GM12801 (cell line): ENCODE data around the gene AXIN2.

Experiments
- TF ChIP-seq, protein P1 (sequence below): IDR thresholded peaks from one replicate; pipeline ENCODE4 v1.5.1; 2011; ENCODE audit warnings: control low read depth; ENCODE audit not compliant: insufficient read length; ENCODE audit errors: extremely low read depth

AXIN2 gene, protein sequence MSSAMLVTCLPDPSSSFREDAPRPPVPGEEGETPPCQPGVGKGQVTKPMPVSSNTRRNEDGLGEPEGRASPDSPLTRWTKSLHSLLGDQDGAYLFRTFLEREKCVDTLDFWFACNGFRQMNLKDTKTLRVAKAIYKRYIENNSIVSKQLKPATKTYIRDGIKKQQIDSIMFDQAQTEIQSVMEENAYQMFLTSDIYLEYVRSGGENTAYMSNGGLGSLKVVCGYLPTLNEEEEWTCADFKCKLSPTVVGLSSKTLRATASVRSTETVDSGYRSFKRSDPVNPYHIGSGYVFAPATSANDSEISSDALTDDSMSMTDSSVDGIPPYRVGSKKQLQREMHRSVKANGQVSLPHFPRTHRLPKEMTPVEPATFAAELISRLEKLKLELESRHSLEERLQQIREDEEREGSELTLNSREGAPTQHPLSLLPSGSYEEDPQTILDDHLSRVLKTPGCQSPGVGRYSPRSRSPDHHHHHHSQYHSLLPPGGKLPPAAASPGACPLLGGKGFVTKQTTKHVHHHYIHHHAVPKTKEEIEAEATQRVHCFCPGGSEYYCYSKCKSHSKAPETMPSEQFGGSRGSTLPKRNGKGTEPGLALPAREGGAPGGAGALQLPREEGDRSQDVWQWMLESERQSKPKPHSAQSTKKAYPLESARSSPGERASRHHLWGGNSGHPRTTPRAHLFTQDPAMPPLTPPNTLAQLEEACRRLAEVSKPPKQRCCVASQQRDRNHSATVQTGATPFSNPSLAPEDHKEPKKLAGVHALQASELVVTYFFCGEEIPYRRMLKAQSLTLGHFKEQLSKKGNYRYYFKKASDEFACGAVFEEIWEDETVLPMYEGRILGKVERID

DNA sequence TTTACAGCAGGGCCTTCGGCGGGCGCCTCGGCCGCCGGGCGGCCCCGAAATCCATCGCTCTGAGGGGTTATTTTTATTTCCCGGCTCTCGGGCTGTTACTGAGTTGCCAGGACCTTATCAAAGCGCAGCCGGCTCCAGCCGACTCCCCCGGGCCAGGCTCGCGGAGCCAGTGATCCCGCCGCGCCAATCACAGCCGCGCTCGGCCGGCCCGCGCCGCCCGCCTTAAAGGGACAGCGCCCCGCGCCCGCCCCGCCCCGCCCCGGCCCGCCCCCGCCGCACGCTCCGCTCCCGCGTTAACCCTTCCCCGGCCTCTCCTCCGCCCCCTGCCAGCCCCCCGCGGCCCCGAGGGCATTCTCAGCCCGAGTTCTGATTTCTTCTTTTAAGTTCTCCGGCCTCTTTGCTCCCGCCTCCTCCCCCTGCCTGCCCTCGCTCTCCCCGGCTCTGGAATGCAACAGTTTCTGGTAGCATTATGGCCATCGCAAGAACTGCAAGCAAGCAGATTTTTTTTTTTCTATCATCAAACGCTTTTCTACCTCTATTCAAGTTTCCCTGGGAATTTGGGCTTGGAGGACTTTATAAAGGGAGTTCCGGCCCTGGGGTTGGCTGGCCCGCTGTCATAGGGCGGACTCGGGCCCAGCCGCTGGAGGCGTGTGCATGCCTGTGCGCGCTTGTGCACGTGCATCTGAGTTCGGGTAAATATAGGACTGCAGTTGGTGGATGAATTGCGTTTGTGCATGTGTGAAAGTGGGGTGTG, at the start of gene AXIN2:
Gene AXIN2 (minus strand): TSS at position 197 of the 754 bp plus-strand sequence. CDS start 3,028 bp downstream, outside the sequence.
- TF ChIP-seq, protein P1, sequence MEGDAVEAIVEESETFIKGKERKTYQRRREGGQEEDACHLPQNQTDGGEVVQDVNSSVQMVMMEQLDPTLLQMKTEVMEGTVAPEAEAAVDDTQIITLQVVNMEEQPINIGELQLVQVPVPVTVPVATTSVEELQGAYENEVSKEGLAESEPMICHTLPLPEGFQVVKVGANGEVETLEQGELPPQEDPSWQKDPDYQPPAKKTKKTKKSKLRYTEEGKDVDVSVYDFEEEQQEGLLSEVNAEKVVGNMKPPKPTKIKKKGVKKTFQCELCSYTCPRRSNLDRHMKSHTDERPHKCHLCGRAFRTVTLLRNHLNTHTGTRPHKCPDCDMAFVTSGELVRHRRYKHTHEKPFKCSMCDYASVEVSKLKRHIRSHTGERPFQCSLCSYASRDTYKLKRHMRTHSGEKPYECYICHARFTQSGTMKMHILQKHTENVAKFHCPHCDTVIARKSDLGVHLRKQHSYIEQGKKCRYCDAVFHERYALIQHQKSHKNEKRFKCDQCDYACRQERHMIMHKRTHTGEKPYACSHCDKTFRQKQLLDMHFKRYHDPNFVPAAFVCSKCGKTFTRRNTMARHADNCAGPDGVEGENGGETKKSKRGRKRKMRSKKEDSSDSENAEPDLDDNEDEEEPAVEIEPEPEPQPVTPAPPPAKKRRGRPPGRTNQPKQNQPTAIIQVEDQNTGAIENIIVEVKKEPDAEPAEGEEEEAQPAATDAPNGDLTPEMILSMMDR: no peak

DNA sequence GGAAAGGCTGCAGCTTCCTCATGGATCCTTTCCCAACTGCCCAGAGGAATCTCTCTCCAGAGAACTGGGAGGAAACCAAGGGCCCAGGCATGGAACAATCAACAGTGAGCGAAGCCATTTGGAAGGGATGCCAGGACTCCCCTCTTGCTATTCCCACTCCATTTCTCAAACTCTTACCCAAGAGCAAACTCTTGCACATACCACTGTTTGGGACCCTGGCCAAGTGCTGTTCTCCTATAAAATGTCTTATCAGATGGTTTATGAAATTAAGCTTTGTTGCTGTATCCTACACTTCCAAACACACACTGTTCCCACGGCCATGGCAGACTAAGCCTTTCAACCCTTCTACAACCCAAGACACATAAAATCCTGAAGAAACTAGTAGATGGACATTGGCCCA, 48.3 kb upstream of the AXIN2 start:
- TF ChIP-seq, protein P1: no peak

DNA sequence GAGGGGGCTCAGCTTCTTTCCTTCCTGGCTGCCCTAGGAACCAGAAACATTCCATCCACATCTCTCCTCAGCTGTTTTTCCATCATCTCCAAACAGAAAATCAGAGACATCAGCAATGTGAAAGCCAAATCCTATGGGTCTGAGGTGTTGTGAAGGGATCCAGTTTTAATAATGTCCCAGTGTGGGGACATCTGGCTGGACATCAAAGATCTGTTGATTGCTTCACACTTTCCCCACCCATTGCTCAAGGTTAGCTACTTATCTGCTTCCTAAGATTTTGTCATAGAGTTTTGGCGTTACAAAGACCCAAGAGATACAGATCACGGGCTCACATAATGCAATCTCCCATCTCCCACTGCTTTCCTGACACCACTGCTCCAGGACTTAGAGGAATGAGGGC, 47.8 kb upstream of the AXIN2 start:
- TF ChIP-seq, protein P1: no peak

DNA sequence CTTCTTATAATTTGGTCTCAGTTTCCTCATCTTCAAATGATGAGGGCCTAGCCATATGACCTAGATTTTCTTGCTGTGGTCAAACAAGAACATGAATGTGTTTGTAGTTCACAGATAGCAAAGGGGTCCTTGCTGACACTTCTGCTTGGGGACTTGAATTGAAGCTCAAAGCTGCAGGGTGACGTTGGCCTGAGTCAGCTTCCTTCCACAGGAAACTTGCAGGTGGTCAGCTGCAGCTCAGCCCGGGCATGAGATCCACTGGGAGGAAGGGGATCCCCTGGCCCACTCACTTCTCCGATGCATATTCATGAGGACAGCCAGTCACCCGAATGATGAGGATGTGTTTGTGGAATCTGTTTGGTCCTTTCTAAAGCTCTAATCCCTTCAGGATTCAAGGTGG, 42.6 kb upstream of the AXIN2 start:
- TF ChIP-seq, protein P1: no peak

DNA sequence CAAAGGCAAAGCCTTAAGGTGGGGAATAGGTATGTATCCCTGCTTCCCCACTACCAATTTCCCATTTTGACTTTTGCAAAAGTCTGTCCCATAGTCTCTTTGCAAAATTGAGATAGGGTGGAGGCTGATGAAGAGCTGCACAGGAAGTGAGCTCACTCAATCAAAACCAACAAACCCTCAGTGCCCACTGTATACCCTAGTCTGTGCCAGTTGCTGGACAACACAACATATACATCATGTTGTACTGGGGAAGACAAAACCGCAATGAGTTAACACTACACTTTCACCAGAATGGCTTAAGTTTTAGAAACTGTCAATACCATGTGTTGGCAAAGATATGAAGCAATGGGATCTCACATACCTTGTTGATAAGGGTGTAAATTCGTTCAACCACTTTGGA, 40.4 kb upstream of the AXIN2 start:
- TF ChIP-seq, protein P1: no peak

DNA sequence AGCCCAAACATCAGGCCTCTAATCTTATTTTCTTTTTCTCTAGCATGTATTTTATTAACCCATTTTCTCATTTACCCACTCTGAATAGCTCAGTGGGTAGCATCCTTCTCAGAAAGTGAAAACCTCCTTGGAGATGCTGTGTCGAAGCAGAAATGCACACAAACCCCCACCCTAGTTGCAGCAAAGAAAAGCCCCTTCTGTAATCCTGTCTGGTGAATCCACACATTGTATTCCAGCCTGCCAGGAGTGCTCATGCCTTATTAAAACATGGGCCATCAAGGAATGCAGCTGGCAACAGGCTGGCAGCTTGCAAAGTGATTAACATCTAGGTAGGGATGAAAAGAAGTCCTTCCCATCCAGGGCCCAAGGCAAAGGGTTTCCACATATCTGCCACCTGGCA, 39.7 kb upstream of the AXIN2 start:
- TF ChIP-seq, protein P1: no peak

DNA sequence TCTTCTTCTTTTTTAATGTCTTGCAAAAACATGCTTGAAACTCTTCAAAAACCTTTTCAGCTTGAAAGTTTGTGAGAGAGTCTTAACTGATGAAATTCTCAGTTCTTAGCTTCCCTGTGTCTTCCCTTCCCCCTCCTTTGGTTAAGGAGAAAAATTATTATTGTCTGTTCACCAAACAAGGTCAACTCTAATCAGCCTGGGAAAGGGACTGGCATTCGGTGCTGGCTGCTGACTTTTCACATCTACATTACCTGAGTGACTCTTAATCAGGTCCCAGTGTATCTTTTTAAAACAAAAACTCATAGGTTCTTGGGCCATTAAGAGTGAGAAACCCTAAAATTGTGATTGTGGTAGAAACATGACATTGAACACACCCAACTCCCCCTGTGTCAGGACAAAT, 39.1 kb upstream of the AXIN2 start:
- TF ChIP-seq, protein P1: no peak
